SW480 (cell line): ENCODE data around the gene NME8.
"Not testable (repeated sequence)": the region's sequence is repeated elsewhere in the genome, so short reads cannot be mapped to it uniquely, and the experiment has no call there.

ENCODE experiments used
- DNase-seq: peaks from one replicate; pipeline ENCODE4 v3.0.0-alpha.2; 2016; ENCODE audit warnings: low spot score

Gene NME8, protein sequence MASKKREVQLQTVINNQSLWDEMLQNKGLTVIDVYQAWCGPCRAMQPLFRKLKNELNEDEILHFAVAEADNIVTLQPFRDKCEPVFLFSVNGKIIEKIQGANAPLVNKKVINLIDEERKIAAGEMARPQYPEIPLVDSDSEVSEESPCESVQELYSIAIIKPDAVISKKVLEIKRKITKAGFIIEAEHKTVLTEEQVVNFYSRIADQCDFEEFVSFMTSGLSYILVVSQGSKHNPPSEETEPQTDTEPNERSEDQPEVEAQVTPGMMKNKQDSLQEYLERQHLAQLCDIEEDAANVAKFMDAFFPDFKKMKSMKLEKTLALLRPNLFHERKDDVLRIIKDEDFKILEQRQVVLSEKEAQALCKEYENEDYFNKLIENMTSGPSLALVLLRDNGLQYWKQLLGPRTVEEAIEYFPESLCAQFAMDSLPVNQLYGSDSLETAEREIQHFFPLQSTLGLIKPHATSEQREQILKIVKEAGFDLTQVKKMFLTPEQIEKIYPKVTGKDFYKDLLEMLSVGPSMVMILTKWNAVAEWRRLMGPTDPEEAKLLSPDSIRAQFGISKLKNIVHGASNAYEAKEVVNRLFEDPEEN

DNA sequence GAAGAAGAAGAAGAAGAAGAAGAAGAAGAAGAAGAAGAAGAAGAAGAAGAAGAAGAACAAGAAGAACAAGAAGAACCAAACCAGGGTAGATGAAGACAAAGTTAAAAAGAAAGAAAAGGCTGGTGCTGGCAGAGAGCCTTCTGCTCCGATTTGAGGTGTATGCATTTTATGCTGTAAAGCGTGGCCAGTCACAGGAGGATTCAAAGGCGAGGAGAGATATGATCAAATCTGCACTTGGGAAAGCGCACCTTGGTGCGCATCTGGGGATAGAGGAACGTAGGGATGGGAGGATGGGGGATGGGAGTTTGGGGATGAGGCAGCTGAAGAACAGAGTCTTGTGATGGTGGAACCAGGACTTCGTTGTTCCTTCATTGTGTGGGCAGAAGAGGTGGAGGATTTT is at the start of gene NME8:
TSS of gene NME8 (plus strand) at position 301 of the 400 bp plus-strand sequence. CDS start 1,670 bp downstream, outside the sequence.
- no peak for DNase-seq

DNA sequence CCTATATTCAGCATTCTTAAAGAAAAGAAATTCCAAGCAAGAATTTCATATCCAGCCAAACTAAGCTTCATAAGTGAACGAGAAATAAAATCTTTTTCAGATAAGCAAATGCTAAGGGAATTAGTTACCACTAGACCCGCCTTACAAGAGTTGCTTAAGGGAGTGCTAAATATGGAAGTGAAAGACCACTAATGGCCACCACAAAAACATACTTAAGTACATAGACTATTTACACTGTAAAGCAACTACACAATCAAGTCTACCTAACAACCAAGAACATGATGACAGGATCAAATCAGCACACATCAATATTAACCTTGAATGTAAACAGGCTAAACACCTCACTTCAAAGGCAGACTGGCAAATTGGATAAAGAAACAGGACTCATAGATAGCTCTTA is 42.2 kb upstream of the NME8 start:
- no peak for DNase-seq

DNA sequence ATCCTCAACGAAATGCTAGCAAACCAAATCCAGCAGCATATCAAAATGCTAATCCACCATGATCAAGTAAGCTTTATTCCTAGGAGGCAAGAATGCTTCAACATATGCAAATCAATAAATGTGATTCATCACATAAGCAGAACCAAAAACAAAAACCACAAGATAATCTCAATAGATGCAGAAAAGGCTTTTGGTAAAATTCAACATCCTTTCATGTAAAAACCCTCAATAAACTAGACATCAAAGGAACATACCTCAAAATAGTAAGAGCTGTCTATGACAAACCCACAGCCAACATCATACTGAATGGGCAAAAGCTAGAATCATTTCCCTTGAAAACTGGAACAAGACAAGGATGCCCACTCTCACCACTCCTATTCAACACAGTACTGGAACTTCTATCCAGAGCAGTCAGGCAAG is 36.2 kb upstream of the NME8 start:
- DNase-seq: not testable (repeated sequence)

DNA sequence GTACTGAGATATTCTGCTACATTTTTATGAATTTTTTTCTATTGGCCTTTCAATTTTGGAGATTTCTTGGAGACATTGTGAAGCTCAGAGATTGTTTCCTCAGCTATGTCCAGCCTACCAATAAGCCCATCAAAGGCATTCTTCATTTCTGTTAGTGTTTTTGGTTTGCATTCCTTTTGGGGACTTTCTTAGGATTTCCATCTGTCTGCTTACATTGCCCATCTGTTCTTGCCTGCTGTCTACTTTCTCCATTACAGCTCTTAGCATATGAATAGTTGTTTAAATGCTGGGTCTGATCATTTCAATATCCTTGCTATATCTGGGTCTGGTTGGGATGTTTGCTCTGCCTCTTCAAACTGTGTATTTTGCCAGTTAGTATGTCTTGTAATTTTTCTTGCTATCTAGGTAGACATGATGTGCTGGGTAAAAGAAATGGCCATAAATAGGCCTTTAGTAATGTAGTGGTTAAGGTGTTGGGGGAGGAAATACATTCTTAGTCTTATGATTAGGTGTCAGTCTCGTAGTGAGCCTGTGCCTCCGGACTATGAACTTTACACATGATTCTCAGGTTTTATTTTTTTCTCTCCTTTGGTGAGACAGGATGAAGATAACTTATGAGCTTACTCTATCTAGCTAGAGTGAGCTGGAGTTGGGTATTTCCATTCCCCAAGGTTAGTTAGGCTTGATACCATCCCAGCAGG is 32.6 kb upstream of the NME8 start:
- no peak for DNase-seq

DNA sequence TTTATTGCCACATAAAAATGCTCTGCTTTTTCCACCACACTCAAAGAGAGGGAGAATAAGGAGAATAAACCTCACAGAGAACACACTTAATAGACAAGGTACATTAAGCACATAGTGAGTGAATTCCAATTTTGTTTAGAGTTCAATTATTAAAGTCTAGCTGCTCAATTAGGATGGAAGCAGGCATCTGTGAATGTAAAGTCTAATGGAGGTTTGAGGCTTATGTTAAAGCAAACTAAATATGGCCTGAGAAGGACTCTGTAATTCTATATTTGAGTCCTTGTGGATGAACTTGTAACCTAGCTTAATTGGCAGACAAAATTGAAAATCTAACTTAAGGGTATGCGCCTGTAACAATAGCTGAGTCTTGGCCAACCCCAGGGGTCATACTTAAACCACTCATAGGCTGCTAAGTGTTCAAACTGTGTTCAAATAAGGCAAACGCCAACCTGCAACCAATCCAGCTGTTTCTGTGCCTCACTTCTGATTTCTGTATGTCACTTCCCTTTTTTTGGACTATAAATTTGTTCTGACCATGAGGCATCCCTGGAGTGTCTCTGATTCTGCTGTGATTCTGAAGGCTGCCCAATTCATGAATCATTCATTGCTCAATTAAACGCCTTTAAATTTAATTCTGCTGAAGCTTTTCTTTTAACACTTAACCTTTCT is 31.3 kb upstream of the NME8 start:
- no peak for DNase-seq

DNA sequence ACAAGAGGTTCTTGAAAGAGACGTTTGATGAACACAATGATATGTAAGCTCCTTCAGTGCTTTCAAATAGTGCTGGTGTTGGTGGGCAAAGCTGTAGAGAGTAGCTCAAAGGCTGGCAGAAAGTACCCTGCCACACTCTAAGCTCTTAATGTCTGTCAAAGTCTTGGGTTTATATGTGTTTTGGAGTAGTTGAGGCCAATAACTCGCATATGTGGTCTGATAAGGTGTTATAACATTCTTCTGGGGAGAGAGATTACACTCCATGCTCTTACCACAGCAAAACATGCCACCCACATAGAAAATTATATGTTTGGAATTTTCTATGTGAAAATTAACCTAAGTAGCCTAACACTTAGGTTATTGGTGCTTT is 30.8 kb upstream of the NME8 start:
- no peak for DNase-seq

DNA sequence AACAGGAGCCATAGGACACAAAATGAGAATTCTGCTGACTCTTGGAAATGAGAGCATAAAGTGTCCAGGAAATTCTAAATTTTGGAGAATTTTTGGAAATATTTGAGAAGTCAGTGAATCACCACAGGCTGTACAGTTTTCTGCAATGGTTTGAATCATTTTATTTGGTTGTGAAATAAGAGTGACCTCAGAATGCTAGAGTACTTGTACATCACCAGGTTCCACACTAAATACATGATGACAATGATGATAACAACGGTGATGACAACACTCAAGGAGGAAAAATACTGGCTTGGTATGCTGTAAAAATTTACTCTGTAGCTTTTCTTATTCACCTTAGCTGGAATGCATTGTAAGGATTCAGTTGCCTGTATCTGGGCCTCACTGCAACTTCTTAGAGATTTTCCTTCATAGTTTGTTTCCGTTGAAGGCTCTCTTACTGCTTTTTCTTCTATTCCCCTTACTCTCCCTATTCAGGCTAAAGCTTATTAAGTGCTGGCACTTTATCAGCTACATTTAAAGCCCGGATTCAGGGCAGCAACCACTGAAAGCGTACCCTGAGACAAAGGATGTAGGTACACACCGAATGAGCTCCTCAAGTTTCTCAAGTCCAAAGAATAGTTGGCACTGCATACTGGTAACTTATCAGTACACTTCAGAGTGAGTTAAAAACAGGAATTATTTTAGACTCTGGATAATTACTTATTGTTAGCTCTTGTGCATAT is 30.2 kb upstream of the NME8 start:
- DNase-seq: no peak

DNA sequence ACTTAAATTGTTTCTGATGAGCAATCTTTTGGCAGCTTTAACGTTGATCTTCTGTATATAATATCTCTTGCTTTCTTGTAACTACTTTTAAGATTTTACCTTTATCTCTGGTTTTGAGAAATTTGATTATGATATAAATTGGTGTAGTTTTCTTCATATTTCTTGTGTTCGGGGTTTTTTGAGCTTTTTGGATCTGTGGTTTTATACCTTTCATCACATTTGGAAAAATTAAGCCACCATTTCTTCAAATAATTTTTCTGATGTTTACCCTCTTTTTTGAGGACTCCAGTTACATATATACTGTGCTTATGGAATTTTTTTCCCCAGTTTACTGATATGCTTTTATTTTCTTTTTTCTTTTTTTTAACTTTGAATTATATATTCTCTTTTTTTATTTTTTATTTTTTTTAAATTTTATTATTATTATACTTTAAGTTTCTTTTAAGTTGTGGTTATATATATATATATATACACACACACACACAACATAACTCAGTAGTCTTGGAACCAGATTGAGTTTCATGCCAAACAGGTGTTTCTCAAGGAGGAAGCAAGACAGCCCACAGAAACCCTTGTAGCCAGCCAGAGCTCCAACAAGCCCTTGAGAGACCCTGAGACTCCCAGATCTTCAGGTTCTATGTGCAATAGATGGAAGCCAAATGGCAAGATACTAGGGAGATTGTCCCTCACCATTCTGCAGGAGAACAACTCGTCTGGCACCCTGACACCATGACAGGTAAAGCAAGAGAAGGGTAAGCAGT is 27.5 kb upstream of the NME8 start:
- DNase-seq: no peak

DNA sequence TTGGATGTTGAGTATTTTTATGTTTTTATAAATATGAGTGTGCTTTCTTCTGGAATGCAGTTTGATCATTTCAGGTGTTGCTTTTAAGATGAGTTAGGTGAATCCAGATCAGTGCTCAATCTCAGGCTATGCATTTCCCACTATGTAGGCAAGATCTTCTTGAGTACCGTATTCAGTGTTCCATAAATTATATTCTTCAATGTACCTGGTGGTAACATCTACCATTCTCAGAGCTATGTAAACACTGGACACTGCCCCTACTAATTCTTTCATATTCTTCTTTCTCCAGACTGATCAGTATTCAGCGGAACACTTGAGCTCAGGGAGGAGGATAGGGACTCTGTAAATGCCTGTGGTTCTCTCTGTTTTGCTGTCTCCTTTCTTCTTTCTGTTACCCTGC is 25.5 kb upstream of the NME8 start:
- DNase-seq: no peak

DNA sequence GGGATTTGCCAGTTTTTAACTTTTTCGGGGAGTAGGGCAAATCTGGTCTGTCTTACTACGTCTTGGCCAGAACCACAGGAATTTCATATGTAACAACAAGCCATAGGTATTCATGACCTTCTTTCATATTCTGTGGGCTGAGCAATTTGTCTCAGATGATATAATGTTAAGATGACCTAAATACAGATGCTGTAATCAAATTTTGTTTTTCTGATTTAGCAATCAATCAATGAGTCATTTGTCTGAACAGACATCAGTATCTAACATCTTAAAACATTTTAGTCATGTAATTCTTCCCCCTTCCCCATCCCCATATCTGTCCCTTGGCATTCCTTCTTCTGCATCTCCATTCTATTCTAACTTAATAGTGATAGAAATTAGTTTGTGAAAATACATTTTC is 24.8 kb upstream of the NME8 start:
- DNase-seq: no peak

DNA sequence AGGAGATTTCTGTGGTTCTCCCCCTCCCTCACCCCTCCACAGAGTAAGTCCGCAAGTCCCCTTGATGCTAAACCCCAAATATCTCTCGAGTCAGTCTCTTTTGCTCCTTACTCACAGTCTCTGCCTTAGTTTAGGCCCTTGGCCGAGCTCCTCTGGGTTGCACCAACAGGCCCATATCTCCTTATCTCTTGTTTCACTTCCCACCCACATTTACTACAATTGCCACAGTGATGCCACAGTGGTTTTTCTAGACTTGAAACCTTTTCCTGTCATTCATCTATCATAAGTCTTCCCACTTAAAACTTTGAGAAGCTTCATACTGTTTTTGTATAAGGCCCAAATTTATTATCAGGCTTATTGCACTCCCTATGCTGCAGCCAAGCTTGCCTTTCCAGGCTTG is 23.4 kb upstream of the NME8 start:
- DNase-seq: no peak

DNA sequence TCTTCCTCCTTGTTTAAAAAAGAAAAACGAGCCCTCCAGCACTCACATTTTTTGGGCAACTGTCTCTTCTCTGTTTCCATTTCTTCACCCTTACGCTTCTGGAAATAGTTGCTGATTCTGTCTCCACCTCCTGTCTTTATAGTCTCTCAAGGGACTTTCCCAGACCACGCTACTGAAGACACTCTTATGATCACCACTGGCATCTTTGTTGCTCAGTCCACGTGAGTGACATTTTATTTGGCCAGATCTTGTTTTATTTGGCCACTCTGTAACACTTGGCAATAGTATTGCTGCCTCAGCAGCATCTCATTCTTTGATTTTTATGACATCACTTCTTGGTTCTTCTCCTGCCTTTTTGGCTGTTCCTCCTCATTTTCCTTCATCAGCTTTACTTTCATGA is 21.6 kb upstream of the NME8 start:
- no peak for DNase-seq

DNA sequence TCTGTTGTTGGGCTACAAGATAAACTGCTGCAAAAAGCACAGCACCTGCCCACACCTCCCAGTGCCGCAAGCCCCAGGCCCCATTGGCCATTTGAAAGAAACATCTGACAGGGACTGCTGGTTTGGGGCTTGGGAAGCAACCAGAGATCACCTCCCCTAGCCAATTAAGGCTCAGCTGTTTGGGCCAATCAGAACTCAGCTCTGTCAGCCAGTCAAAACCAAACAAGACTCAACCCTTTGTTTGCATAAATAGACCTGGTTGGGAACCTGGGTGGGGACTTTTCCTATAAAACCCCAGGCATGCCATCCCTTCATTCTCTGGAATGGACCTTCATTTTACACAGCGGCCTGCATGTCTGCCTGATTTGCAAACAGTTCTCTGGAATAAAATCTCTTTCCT is 17.2 kb upstream of the NME8 start:
- no peak for DNase-seq

DNA sequence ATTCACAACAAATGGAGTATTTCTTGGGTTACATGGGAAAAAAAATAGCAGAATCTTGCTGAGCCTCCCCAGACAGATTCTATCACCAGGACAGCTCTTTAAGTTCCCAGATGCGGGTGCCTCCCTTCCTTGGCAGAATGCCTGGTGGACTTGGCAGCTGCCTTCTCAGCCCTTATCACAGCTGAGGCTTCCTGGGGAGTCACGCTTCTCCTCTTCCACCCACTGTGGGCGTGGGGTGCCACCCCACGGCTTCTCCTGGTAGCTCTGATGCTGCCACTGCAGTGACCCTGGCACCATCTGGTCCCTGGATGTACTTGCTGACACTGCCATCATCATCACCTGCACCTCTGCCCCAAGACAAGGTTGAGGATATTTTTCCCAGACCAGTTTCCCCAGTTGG is 16.2 kb upstream of the NME8 start:
- no peak for DNase-seq

DNA sequence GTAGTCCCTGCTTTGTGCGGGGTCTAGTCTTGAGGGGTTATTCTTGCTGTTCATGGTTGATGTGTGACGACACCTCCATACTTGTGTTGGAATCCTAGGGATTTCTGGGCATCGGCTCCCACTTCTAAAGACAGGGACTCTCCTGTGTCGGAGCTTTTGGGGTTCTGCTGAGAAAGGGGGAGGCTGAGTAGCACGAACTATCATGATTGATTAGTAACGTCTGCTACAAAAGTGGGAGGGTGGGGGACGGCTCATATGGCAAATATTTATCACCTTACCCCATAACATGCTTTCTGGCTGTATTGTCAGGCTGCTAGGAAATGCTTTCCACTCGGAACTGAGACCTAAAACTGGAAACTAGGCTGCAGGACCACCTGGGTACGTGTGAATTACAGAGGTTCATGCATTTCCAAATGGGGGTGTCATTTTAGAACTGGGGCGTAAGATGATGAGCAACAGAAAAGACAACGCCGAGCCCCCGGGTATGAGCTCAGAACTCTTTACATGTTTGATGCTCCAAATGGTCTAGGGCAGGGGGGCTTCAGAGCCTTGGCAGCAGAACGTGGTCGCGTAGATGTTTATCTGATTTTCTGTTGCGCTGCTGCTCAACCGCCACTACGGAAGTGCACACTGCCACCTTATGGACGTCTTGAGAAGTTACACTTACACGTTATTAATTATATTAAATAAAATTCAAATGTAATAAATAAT is 15.1 kb upstream of the NME8 start:
- peak; percentile 60 for DNase-seq

DNA sequence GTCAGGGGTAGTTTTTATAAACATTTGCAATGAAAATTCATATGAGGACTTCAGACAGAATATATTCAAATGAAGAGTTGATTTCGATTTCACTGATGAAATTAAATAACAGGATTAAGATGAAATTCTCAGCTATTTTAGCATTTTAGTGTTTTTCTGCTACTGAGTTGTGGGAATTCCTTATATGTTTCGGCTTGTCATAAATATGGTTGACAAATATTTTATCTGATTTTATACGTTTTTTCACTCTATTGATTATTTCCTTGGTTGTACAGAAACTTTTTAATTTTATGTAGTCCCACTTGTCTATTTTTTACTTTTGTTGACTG is 14.6 kb upstream of the NME8 start:
- DNase-seq: no peak

DNA sequence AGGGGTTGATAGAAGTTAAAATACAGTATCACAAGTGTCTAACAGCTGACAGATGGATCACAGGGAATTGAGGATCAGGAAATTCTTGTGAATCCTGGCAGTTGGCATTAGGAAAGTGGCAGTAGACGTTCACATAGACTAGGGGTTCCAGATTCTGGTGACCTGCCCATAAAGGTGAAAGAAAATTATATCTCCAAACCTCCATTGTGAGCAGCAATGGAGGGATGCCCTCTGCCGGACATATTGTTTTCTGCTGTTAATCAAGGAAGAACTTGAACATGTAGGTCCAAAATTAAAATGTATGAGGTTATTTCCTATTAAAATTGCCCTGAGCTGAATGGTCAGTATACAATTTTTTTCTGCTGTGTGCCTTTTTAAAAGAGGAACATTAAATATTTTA is 5.1 kb downstream of the NME8 start:
- DNase-seq: peak; percentile 52

DNA sequence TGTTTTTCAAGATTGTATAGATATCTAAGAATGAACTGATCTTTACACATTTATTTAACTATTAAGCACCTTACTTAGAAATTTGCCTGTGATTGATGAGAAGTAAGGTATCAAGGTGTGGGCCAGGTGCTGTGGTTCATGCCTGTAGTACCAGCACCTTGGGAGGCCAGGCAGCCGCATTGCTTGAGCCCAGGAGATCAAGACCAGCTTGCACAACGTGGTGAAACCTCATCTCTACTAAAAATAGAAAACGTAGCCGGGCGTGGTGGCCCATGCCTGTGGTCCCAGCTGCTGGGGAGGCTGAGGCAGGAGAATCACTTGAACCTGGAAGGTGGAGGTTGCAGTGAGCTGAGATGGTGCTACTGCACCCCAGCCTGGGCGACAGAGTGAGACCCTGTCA is 33.7 kb downstream of the NME8 start:
- DNase-seq: no peak

DNA sequence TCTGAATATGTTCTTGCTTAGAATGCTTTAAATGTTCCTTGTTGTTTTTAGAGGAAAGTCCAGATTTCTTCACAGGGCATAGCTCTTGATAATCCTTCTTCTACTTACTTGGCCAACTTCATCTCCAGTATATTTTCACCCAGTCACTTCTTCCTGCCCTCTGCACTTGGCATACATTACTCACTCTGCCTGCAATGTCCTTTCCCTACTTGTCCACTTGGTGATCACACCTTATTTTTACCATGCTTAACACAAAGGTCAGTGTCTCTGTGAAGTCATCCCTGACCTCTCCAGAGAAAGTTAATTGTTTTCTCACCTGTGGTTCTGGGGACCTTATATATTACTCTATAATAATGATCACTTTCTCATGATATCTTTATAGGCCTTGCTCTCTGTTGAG is 45.0 kb downstream of the NME8 start:
- no peak for DNase-seq

DNA sequence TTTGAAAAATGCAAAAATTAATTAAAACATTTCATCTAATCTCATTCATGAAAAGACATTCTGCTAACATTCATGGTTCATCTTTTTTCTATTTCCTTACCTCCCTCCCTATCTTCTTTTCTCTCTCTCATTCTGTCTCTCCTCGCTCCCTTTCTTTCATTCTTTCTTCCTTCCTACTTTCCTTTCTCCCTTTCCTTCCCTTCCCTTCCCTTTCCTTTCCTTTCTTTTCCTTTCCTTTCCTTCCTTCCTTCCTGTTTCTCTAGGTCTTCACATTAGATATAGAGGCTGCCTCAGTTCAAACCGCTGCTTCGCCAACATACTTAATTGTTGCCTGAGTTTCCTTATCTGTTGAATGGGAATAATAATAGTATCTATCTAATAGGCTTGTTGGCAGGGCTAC is 46.3 kb downstream of the NME8 start:
- DNase-seq: no peak

DNA sequence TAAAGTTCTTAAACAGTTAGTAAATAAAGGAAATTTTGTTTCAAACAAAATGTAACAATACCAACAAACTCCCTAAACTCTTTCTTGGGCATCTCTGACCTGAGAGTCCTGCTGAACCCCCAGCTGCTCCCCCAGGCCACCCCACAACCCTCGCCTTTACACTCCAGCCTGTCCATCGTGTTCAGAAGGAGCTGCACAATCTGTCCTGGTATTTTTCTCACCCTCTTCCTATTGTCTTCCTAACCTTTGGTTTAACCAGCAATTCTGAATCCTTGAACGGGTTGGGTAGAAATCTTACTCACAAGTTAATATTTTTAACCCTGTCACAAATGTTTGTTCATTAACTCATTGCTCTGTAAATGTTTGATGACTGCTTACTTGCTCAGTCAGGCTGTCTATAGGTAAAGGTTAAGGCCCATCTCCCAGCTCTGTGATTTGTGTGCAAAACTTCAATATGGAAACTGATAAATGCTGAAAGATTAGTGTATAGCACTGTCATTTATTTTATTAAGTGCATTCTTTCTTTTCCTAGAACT is 51.4 kb downstream of the NME8 start:
- DNase-seq: no peak
